HCT116 (cell line): ENCODE measurements around the gene ASPHD1.

Experiments
- EZH2 ChIP-seq: fragments of 200-600 bp; sonication (generic); IDR thresholded peaks from 2 replicates; pipeline ENCODE4 v1.6.1; 2017; ENCODE audit warnings: antibody characterized with exemption, mixed run types
- EZH2phosphoT487 ChIP-seq: fragments of 200-600 bp; IDR thresholded peaks from 2 replicates; pipeline ENCODE4 v1.6.1; 2018; ENCODE audit warnings: antibody characterized with exemption, borderline replicate concordance
- JUND ChIP-seq: IDR thresholded peaks from 2 replicates; pipeline ENCODE4 v1.6.1; 2012
- POLR2A ChIP-seq: IDR thresholded peaks from 2 replicates; pipeline ENCODE4 v1.7.0; 2011; ENCODE audit warnings: borderline replicate concordance; ENCODE audit not compliant: insufficient read depth, insufficient read length; ENCODE audit errors: extremely low read depth
- POLR2AphosphoS5 ChIP-seq: IDR thresholded peaks from 2 replicates; pipeline ENCODE4 v1.6.1; 2011; ENCODE audit warnings: mild to moderate bottlenecking, low read depth, low read length, moderate library complexity
- TCF7L2 ChIP-seq: IDR thresholded peaks from 2 replicates; pipeline ENCODE4 v1.7.0; 2011; ENCODE audit warnings: borderline replicate concordance, inconsistent platforms; ENCODE audit not compliant: insufficient read depth, insufficient read length; ENCODE audit errors: extremely low read depth
- ZNF274 ChIP-seq: fragments of 200-500 bp; sonication (Bioruptor generic); IDR thresholded peaks from 2 replicates; pipeline ENCODE4 v1.6.1; 2014; ENCODE audit warnings: mild to moderate bottlenecking, low read depth, low read length, inconsistent platforms
- TF ChIP-seq, protein P1 (sequence below), 3 experiments: fragments of 200-600 bp in 1 of 3; sonication (generic) in 1 of 3; IDR thresholded peaks in 2 of 3; conservative IDR thresholded peaks in 1 of 3; 2 replicates each; pipeline ENCODE4 v1.5.1; 2012 to 2017; ENCODE audit warnings: low read depth in 2 of 3, low read length in 2 of 3, antibody characterized with exemption in 1 of 3, borderline replicate concordance in 1 of 3, control low read depth in 1 of 3, mild to moderate bottlenecking in 1 of 3, mixed read lengths in 1 of 3, mixed run types in 1 of 3, moderate library complexity in 1 of 3; ENCODE audit not compliant: insufficient read depth in 1 of 3
- TF ChIP-seq, protein P2 (sequence below): IDR thresholded peaks from 2 replicates; pipeline ENCODE4 v1.6.1; 2012; ENCODE audit warnings: low read depth

- TF ChIP-seq, protein P1, sequence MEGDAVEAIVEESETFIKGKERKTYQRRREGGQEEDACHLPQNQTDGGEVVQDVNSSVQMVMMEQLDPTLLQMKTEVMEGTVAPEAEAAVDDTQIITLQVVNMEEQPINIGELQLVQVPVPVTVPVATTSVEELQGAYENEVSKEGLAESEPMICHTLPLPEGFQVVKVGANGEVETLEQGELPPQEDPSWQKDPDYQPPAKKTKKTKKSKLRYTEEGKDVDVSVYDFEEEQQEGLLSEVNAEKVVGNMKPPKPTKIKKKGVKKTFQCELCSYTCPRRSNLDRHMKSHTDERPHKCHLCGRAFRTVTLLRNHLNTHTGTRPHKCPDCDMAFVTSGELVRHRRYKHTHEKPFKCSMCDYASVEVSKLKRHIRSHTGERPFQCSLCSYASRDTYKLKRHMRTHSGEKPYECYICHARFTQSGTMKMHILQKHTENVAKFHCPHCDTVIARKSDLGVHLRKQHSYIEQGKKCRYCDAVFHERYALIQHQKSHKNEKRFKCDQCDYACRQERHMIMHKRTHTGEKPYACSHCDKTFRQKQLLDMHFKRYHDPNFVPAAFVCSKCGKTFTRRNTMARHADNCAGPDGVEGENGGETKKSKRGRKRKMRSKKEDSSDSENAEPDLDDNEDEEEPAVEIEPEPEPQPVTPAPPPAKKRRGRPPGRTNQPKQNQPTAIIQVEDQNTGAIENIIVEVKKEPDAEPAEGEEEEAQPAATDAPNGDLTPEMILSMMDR (IDR thresholded peaks at IDR 0.05 in 2 of 3, conservative IDR thresholded peaks at IDR 0.05 in 1 of 3; ENCODE audit: borderline replicate concordance in 1 of 3, insufficient read depth in 1 of 3, low read depth in 2 of 3, low read length in 2 of 3): peak; percentile 58 to 77 (median 70); a peak in 5 of 6 replicates
- TF ChIP-seq, protein P2, sequence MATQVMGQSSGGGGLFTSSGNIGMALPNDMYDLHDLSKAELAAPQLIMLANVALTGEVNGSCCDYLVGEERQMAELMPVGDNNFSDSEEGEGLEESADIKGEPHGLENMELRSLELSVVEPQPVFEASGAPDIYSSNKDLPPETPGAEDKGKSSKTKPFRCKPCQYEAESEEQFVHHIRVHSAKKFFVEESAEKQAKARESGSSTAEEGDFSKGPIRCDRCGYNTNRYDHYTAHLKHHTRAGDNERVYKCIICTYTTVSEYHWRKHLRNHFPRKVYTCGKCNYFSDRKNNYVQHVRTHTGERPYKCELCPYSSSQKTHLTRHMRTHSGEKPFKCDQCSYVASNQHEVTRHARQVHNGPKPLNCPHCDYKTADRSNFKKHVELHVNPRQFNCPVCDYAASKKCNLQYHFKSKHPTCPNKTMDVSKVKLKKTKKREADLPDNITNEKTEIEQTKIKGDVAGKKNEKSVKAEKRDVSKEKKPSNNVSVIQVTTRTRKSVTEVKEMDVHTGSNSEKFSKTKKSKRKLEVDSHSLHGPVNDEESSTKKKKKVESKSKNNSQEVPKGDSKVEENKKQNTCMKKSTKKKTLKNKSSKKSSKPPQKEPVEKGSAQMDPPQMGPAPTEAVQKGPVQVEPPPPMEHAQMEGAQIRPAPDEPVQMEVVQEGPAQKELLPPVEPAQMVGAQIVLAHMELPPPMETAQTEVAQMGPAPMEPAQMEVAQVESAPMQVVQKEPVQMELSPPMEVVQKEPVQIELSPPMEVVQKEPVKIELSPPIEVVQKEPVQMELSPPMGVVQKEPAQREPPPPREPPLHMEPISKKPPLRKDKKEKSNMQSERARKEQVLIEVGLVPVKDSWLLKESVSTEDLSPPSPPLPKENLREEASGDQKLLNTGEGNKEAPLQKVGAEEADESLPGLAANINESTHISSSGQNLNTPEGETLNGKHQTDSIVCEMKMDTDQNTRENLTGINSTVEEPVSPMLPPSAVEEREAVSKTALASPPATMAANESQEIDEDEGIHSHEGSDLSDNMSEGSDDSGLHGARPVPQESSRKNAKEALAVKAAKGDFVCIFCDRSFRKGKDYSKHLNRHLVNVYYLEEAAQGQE: no peak
- TF ChIP-seq JUND (peak; percentile 80), TCF7L2 (peak; percentile 94), EZH2phosphoT487 (no peak), ZNF274 (no peak), POLR2A (peak; percentile 52), EZH2 (no peak), POLR2AphosphoS5 (peak; percentile 77)
Measured at GRCh38 chr16:29862884-29863668, 37.2 kb upstream of the ASPHD1 start, which contains the start of gene CDIPT.
